Dedifferentiated amniotic fluid mesenchymal stem cell (primary cell): ENCODE measurements around the gene ZNF827.
A peak's percentile ranks its signal among the peaks of the same experiment; 100 is the strongest.

Source experiments
- DNase-seq: peaks from one replicate; pipeline ENCODE4 v3.0.0-alpha.2; 2016; ENCODE audit errors: extremely low spot score

The ZNF827 gene

DNA sequence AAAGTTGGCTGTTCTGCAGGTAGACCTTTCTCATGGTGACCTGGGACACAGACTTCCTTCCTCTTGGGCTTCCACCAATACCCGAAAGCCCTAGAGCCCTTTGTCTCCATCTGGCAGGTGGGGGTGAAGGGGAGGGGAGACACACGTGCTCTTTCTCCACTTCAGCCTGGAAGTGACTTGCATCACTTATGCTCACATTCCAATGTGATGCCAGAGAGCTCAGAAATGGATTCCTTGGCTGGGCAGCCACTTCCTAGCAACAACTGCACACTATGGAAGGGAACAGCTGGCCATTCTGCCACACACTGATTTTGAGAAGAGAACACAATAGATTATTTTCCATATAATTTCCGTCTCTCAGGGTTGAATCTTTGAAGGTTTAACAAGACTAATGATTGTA, 222.4 kb downstream of the ZNF827 start:
- DNase-seq: peak; percentile 48

DNA sequence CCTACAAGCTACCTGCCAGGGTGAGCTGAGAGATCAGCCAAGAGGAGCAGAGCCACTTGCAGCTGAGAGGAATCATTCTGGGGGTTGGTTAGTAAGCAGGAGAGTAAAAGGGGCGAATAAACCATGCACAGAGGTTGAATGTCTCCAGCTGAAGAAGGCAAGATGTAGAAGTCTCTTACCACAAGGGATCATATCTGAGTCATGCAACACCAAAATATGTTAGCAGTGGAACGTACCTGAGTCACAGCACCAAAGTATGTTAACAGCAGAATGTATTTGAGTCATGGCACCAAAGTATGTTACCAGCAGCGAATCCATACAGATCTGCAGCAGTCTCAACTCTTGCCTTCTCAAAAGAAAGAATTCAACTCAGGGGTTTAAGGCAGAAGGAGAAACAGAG, 228.8 kb downstream of the ZNF827 start:
- DNase-seq: peak; percentile 27

DNA sequence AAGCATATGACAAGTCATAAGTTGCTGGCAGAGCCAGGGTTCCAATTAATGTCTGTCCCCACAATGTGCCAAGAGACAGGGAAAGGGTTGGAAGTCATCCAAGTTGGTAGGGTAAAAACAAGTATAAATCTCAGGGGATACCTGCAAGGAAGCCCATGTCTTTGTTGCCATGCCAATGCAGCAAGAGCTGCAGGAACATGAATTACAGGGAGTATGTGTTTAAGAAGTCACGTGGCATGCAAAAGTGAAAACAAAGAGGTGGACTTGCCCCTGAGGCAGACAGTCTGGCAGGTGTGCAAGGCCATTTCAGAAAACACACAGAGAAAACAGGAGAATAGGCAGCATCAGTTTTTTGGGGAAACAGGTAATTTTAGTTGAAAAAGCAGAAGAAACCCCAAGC, 229.3 kb downstream of the ZNF827 start:
- DNase-seq: no peak
